HG03095 (cell line): ENCODE results near the gene BLMH.
"Not testable (repeated sequence)": the region's sequence is repeated elsewhere in the genome, so short reads cannot be mapped to it uniquely, and the experiment has no call there.

Experiments used
- ATAC-seq: cut with Tn5 transposase; IDR thresholded peaks from one replicate; pipeline ENCODE4 v1.9.1; 2021; ENCODE audit warnings: moderate library complexity; ENCODE audit not compliant: unreplicated experiment

Gene BLMH

DNA sequence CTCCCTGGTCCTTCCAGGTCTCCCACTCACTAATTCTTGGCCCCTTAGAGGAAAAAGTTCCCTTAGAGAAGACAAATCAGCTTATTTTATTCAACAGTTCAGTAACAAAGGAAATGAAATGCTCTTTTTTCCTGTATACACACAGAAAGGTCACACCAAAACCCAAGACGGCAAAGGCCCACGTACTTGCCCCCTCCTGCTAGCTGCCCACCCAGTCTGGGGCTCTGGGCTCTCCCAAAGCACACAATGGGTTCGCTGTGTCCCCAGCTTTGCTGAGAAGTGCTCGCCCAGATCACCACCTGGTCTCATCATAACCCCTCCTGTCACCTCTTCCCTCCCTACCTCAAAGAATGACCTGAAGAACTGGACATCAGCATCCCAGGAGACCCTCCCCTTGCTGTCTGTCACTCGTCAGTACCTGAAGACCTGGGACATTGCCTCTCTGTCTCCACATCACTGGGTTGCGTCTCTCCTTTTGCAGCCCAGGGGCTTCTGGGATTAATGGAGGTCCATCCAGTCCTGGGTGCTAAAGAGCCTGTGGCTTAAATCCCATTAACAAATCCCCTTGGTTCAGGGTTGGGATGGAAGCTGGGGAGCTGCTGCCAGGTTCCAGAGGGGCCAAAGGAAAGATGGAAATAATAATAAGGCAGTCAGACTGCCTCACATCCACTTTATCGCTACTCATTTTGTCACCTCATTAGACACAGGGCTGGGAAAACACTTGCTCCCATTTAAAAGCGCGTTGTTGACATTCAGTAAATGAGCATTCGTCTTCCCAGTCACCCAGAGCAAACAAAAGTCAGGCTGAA, 59.5 kb downstream of the BLMH start:
- no peak for ATAC-seq

DNA sequence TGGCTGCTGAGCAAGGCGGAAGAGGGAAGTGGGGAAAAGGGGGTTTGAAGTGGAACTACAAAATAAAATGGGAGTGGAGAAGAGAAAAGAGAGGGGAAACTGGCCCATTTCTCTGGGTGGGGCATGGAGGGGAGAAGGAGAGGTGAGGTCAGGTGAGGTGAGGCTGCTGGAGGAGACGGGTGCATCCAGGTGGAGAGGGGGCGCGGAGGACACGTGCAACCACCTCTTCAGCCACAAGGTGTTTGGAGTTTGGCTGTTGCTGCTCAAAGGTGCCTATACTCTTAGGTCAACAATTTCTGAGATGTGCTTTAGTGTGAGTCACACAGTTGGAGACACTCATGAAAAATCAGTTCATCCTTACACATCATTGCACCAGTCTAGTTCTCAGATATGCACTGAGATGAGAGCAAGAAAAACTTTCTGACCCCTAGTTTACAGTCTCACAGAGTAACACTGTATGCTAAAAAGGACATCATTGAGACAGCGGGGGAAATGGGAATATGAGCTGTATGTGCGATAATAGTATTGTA, 61.1 kb downstream of the BLMH start:
- no peak for ATAC-seq

DNA sequence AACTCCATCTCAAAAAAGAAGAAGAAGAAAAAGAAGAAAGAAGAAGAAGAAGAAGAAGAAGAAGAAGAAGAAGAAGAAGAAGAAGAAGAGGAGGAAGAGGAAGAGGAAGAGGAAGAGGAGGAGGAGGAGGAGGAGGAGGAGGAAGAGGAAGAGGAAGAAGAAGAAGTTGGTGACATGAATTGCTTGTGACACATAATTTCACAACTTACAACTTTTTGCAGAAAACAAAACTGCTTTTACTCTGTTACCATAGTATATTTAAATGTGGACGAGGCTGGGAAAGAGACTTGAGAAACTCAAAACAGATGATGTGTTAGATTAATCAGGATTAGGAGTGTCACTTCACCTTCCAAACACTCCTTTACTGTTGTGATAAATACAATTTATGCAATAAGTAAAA, 61.7 kb downstream of the BLMH start:
- not testable (repeated sequence) for ATAC-seq

DNA sequence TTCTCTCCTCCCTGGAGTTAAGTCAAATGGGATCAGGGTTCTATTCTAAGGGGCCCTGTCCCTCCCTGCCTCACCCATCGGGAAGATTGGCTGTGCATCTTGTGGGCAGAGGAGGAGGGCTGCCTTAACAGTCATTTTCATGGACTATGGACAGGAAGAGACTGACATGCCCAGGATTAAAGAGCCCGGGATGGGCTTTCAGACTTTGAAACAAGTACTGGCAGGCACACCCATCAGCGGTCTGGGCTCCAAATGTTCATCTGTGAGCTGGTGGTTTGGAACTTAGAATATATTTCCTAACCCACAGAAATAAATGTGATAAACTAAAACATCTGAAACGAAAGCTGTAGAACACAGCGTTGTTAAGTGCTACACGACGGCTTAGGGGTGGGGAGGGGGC, 62.7 kb downstream of the BLMH start:
- ATAC-seq = no peak

DNA sequence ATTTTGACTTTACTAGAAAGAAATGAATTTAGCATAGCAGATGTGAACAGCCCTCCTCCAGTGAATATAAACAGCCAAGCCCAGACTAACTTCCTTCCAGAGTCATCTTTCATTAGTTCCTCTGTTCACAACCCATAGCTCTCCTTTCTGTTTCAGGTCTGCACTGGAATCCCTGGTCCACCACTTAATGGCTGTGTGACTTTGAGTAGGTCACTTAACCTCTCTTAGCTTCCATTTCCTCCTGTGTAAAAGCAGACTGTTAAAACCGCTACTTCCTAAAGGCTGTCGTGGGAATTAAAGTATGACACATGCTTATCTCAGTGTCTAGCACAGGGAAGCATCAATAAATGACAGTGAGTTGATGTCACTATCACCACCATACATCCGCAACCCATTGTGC, 63.7 kb downstream of the BLMH start:
- no peak for ATAC-seq

DNA sequence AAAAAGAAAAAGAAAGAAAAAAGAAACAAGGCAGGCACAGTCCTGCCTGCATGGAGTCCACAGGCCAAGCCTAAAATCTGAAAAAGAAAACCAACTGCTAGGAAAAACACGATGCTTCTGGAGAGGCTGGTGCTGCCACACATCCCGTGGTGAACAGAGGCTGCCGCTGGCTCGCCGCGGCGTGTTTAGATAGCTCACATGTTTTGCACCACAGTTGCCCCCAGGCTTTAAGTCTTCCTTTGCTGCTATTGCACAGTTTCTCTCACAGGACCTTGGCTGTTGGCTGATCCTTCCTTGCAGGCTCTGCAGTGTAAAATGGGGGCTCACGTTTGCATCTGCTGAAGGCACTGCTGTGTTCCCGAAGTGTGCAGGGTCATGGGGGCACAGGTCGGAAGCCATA, 64.9 kb downstream of the BLMH start:
- no peak for ATAC-seq

DNA sequence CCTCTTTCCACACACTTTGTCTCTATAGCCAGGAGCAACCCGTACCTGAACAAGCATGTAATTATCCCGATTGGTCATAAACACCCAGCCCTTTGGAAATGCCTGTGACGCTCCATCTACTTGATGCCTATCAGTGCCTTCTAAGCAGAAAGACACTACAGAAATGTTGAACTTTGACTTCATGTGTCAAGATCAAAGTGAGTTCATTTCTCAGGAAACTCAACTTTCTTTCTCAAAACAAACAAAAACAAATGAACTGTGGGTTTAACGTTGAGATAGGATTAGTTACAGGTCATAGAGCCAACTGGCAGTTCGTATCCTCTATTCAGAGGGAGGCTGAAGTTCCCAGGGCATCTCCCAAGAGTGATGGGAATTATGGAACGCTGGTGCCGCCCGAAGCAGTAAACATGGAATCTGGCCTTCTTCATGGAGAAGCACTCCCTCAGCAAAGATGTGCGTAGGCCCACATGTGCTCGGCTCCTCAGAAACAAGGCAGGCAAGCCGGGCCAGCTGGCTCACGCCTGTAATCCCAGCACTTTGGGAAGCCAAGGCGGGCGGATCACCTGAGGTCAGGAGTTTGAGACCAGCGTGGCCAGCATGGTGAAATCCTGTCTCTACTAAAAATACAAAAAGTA, 65.7 kb downstream of the BLMH start:
- no peak for ATAC-seq

DNA sequence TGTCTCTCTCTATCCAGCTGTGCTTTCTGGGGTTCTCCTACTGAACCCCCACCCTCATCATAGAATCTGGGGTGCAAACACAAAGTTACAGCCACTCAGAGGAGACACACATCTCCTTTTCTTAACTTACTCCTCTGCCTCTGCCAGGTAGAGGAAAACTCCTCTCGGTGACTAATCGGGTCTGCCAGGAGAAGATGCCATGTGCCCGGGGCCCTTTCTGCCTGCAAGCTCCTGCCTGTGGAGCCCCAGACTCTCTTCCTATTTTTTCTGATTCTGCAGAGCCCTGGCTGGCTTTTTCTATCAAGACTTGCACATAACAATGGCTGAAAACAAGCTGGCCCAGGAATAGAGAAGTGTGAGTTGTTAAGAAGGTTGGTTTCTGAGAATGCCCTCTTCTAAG, 66.6 kb downstream of the BLMH start:
- no peak for ATAC-seq

DNA sequence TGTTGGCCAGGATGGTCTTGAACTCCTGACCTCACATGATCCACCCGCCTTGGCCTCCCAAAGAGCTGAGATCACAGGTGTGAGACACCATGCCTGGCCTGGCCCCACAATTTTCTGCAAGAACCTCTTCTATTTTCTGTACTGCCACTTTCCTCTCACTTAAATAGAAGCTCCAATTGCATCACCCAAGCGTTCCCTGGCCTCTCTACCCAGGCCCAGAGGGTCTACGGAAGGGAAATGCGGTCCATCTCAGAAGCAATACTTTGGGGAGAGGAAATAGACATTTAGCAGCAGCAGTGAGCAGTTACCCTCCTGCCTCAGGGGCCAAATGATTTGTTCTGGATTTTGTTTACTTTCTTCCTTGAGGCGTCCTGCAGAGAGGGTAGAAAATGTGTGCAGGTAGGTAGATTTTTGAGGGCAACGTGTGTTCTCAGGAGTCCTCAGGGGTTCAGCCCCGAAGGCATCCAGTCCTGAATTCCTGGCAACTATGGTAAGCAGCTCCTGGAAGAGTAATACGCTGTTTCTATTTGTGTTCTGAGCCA, 67.3 kb downstream of the BLMH start:
- no peak for ATAC-seq

DNA sequence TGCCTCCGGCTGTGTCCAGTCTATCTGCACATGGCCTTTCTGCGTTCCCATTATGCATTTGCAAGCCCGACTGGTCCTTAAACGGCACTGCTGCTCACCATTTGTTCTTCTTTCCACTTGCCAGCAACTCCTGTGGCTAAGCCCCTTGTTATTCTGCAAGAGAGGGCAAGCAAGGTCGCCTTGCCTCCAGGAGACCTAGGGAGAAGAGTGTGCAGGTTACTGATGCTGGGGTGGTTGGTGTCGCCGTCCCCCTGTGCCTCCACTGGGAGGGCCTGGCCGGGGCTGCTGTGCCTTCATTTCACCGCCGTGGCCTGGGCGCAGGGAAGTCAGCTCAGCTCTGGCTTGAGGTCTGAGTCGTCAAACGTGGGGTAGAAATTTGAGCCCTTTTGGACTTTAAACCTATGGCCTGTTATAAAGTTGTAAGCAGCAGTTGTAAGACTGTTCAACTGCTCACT, 69.0 kb downstream of the BLMH start:
- ATAC-seq = no peak

DNA sequence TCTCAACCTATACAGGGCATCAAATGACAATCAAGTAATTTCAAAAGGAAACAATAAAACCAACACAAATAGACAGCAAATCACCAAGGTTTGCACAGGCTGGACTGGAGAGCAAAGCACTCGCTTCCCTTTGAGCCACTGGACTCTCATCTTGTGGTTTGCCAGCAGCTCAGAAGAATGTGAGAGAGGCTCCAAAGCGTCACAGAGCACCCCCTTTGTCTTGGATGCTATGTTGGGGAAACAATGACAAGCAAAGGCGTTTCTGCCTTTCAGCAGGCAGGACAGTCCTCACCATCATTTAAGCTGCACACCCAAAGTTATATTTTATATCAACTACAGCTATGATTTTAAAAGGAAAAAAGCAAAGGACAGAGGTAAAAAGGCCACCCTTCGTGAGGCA, 69.5 kb downstream of the BLMH start:
- no peak for ATAC-seq

DNA sequence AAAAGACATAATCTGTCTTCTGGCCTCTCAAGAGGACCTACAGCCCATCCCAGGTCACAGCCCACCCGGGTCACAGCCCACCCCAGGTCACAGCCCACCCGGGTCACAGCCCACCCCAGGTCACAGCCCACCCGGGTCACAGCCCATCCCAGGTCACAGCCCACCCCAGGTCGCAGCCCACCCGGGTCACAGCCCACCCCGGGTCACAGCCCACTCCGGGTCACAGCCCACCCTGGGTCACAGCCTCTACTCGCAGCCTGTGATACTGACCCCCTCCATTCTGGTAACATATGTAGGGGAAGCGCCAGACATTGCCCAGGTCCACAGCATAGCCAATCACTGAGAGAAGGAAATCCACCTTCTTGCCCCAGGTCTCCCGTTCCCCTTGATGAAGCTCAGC, 70.4 kb downstream of the BLMH start:
- no peak for ATAC-seq

DNA sequence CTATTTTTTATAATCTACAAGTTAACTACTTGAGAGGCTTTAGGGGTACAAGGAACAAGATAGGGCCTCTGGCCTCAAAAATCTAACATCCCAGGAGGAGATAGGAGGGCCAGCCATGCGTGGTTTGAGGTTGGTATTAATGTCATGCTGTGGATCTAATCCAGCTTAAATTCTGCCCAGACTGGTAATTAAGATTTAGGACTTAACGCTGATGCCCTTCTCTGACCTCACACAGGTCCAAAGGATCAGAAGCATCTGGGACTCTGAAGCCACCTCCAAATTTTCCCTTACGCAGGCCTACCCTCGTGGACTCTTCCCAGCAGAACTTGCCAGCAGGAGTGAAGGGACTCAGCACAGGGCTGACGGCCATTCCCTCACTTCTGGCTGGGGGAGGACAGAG, 71.3 kb downstream of the BLMH start:
- no peak for ATAC-seq

DNA sequence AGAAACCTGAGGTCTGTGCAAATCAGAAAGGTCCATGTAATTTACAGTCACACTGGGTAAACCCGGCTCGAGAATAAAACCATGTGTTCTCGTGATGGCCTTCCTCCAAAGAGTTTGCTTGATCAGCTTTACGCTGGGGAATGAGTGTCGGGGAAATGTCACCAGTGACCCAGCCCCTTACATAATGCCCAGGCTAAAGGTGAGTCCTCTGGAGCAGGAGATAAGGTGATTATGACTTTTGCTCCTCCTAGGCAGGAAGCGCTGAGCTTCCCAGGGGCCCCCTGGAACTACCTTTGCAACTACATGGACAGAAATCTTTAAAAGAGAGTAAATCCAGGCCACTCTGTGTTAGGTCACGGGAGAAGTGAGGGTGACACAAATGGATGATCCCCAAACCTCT, 71.9 kb downstream of the BLMH start:
- ATAC-seq = no peak

DNA sequence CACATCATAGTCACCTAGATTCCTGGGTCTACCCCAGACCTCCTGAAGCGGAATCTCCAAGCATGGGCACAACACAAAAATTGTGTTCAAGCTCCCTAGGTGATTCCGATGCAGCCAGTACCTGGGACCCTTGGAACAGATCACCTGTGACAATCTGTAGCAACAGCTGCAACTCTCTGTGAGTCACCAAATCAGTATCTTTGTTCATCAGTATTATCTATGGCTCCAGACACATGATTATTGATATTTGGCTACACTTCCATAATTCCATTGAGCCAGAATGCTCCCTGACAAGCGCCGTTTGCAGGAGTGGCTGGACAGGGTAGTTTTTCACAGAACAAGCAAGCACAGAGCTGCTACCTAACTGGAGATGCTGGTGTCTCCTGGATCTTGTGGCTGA, 72.4 kb downstream of the BLMH start:
- ATAC-seq = no peak

DNA sequence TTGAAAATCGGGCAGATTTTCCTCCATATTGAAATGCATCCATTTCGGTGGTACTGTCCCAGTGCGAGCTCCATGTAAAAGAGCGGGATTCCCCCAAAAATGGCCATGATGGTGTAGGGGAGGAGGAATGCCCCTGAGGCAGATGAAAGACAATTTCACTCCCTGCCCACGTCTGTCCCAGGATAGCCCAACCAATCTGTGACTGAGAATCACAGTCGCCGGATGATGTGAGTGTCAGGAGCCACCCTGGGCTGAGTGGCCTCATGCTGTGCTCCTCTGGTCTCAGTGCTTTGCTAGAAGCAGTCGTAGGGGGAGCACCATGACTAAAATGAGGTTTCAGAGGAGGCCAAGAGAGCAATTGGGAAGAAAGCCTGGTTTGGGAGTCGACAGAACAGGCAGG, 72.9 kb downstream of the BLMH start:
- ATAC-seq = no peak

DNA sequence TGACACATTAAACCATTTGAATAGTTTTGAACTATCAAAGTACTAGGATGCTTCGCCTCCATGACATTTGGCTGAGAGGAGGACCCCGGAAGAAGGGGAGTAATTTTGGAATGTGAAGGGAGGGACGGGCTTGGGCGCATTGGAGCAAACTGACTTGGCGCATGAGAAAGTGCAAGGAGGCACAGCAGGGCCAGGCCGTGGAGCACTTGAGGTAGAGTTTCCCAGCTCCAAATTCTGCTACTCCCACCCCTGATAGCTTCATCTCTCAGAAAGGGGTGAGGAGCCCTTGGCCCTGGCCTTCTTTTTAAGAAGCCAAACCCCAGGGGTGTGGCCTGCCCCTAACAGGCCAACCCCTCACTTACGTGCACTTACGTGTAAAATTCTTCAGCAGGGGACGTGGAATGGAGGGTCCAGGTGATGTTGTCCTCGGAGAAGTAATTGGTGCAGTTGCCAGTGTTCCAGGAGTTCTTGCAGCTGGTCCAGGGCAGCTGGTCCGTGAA, 73.9 kb downstream of the BLMH start:
- no peak for ATAC-seq

DNA sequence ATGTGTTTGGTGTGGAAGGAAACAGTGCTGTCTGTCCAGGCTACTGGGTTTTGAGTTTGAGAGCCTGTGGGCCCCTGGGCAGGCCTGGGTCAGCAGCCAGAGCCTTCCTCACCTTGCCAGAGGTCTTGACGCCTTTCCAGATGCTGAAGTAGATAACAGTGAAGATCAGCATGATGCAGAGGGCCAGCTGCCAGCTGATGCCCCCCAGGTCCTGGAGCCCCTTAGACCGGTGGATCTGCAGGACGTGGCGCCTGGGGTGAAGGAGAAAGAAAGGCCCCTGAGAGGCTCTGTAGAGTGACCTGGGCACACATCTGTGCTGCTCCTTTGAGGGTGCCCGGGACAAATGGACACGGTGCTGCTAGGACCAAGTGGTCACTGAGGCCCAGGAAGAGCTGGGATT, 74.7 kb downstream of the BLMH start:
- ATAC-seq = no peak

DNA sequence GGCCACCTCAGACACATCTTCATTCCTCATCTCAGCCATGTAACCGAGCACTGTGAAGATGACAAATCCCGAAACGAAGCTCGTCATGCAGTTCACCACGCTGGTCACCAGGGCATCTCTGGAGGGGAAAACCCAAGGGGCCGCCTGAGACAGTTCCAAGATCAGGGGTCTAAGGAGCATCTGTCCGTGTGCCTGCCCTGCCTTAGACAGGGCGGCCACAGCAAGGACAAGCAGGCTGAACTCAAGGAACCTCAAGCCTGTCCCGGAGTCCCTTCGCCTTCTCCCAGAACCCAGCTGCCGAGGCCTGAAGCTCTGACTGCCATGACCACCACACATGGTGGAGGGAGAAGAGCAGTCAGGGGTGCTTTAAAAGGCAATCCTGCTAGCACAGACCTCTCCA, 79.0 kb downstream of the BLMH start:
- no peak for ATAC-seq

DNA sequence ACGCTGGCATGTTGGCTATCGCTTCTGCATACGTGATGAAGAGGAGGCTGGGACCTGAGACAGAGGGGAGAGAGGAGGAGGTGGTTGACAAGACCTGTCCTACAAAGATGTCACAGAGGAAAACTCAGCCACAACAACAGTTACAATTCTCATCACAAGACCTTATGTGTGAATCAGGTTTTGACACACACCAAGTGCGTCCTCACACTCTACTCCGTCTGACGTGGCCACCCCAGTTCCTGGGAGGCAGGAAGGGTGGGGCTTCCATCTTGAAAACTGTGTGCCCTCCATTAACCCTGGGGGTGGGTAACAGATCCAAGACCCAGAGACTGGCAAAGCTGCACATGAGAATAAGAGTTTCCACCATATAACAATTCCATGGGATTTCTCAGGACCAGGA, 80.4 kb downstream of the BLMH start:
- no peak for ATAC-seq

DNA sequence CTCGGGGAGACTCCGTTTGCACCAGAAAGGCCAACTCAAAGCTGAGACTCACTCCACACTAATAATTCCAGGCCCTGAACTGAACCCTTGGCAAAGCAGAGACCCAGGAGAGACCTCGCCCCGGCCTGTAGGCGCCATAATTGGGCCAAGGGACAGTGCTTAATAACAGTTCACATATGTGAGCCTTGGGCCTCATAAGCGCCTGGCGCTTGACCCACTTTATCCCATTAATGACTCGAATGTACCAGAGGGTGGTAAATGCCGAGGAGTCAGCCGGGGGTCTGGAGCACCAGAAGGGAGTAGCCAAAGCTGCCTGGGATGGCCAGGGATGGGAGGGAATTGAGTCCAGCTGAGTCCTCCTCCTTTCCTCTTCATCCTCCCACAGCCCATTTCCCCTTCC, 80.8 kb downstream of the BLMH start:
- no peak for ATAC-seq

DNA sequence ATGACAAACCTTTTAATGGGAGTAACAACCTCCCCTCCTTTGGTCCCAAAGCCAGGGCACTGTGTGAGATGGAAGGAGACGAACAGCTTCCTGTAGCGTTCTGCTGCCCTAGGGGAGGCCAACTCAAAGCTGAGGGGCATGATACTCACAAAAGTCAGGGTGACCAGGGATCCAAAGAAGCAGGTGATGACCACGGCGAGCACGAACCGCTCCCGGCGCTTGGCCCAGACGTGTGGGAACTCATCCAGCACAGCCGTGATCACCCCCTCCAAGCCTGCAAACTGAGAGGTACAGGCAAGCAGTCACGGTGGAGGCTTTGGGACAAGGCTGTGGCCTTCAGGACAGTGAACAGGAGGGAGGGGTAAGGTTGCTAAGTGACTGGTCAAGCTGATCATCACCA, 81.4 kb downstream of the BLMH start:
- no peak for ATAC-seq
